Measurements from ENCODE around the gene ANAPC5. TPM values are rescaled to one million over a fixed set of nuclear protein-coding genes. Genes with fewer than 3 reads are reported as not detected.

ANAPC5 gene
- total RNA-seq, 1 donor from 2014 or later: 128 TPM

DNA sequence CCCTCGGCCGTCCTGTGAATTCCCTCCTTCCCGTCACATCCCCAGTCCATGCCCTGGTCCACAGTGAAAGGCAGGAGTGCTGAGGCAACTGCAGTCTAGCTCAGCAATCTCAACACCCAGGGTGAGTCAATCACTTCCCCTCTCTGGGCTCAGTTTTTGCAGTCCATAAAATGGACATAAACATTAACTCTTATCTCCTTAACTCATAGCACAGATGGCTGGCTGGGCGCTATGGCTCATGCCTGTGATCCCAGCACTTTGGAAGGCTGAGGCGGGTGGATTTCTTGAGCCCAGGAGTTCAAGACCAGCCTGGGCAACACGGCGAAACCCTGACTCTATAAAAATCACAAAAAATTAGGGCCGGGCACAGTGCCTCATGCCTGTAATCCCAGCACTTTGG is 88.1 kb downstream of the ANAPC5 start:
- Histone ChIP-seq H3K4me1 (ENCODE audit: control insufficient read depth in 3 of 3, insufficient read depth in 3 of 3, low read length in 3 of 3) (no peaks in the 10 kb centered on the region), H3K9ac (ENCODE audit: low read depth in 1 of 3, low read length in 3 of 3) (no peak overlapping the region), H3K4me3 (ENCODE audit: low read length in 3 of 3) (no peak overlapping the region), H3K9me3 (ENCODE audit: control insufficient read depth in 3 of 3, low read length in 3 of 3) (no peaks in the 10 kb centered on the region), H3K27ac (ENCODE audit: low read depth, low read length) (no peak overlapping the region), H3K36me3 (ENCODE audit: control insufficient read depth in 3 of 3, insufficient read depth in 3 of 3, low read length in 3 of 3) (peaks cover 41 to 60% (median 55%) of the 10 kb centered on the region in 3 donors), H3K27me3 (ENCODE audit: control insufficient read depth in 3 of 3, insufficient read depth in 3 of 3, low read length in 3 of 3) (no peaks in the 10 kb centered on the region)

DNA sequence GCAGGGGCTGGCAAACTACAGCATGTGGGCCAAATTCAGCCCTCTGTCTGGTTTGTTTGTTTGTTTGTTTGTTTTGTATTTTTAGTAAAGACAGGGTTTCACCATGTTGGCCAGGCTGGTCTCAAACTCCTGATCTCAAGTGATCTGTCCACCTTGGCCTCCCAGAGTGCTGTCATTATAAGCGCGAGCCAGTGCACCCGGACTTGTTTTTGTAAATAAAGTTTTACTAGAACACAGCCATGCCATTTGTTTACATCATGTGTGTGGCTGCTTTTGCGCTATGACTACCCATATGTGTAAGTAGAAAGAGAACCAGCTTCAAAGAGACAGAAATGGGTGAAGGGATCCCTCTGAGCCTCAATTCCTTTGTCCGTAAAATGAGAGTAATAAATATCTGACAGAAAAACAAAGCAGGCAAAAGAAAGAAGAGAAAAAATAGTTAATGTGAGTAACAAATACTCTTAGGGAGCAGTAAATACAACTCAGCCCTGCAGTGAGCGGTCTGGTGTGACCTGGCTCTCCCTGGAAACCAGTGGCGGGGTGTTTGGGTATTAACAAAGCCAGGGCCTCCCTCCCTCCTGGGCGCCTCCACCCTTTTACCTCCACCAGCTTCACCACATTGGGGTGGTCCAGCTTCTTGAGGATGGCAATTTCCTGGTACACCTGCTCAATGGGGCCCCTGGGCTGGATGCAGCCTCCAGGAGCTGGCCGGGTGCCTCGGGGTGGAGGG is 88.8 kb downstream of the ANAPC5 start:
- no peaks in the 10 kb centered on the region for H3K9me3 ChIP-seq (ENCODE audit: control insufficient read depth in 3 of 3, low read length in 3 of 3)
- peaks cover 41 to 55% (median 48%) of the 10 kb centered on the region in 3 donors for H3K36me3 ChIP-seq (ENCODE audit: control insufficient read depth in 3 of 3, insufficient read depth in 3 of 3, low read length in 3 of 3)
- H3K9ac ChIP-seq (ENCODE audit: low read depth in 1 of 3, low read length in 3 of 3): no peak overlapping the region
- H3K4me1 ChIP-seq (ENCODE audit: control insufficient read depth in 3 of 3, insufficient read depth in 3 of 3, low read length in 3 of 3): no peaks in the 10 kb centered on the region
- H3K27ac ChIP-seq (ENCODE audit: low read depth, low read length): no peak overlapping the region
- H3K27me3 ChIP-seq (ENCODE audit: control insufficient read depth in 3 of 3, insufficient read depth in 3 of 3, low read length in 3 of 3): no peaks in the 10 kb centered on the region
- no peak overlapping the region for H3K4me3 ChIP-seq (ENCODE audit: low read length in 3 of 3)

DNA sequence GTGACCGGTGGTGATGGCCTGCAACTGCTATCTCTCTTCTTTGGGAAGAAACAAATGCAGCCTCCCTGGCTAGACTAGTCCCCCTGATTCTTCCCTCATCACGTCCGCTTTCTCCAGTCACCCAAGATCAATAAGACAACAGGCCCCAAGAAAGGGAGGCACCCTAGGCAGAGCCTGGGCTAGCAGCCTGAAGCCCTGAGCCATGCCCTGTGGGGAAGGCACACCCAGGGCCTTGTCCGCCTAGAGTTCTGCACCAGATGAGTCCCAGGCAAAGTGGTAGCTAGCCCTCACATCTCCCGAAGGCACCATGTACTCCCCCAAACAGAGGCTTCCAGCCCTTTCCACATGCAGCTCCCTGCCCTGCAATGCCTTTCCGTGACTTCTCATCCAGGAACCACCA is 90.8 kb downstream of the ANAPC5 start:
- H3K36me3 ChIP-seq (ENCODE audit: control insufficient read depth in 3 of 3, insufficient read depth in 3 of 3, low read length in 3 of 3): peaks cover 38 to 50% (median 44%) of the 10 kb centered on the region in 3 donors

DNA sequence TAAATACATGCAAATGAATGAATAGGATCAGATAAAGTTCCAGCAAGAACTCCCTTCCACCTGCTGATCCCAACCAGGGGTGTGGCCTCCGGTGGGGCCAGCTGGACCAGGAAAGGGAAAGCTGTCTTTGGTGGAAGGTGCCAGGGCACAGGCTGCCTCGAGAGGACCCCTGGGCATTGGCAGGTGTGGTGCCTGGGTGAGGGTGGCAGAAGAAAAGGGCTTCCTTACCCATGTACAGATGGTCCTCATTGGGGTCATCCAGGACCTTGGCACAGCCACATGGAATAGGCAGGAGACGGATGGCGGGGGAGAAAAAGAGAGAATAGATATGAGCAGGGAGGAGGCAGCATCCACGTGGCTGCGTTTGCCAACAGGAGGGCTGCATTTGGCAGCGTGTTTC is 92.1 kb downstream of the ANAPC5 start:
- Histone ChIP-seq H3K27ac (ENCODE audit: low read depth, low read length) (no peak overlapping the region), H3K9me3 (ENCODE audit: control insufficient read depth in 3 of 3, low read length in 3 of 3) (no peaks in the 10 kb centered on the region), H3K4me1 (ENCODE audit: control insufficient read depth in 3 of 3, insufficient read depth in 3 of 3, low read length in 3 of 3) (no peaks in the 10 kb centered on the region), H3K36me3 (ENCODE audit: control insufficient read depth in 3 of 3, insufficient read depth in 3 of 3, low read length in 3 of 3) (peaks cover 34 to 47% (median 46%) of the 10 kb centered on the region in 3 donors), H3K4me3 (ENCODE audit: low read length in 3 of 3) (no peak overlapping the region), H3K27me3 (ENCODE audit: control insufficient read depth in 3 of 3, insufficient read depth in 3 of 3, low read length in 3 of 3) (no peaks in the 10 kb centered on the region), H3K9ac (ENCODE audit: low read depth in 1 of 3, low read length in 3 of 3) (no peak overlapping the region)

More for the DNA sequence above, 90.8 kb downstream of the ANAPC5 start:
- H3K27ac ChIP-seq (ENCODE audit: low read depth, low read length): no peak overlapping the region
- no peaks in the 10 kb centered on the region for H3K4me1 ChIP-seq (ENCODE audit: control insufficient read depth in 3 of 3, insufficient read depth in 3 of 3, low read length in 3 of 3)
- H3K9ac ChIP-seq (ENCODE audit: low read depth in 1 of 3, low read length in 3 of 3): no peak overlapping the region
- no peak overlapping the region for H3K4me3 ChIP-seq (ENCODE audit: low read length in 3 of 3)
- H3K9me3 ChIP-seq (ENCODE audit: control insufficient read depth in 3 of 3, low read length in 3 of 3): no peaks in the 10 kb centered on the region
- H3K27me3 ChIP-seq (ENCODE audit: control insufficient read depth in 3 of 3, insufficient read depth in 3 of 3, low read length in 3 of 3): no peaks in the 10 kb centered on the region

DNA sequence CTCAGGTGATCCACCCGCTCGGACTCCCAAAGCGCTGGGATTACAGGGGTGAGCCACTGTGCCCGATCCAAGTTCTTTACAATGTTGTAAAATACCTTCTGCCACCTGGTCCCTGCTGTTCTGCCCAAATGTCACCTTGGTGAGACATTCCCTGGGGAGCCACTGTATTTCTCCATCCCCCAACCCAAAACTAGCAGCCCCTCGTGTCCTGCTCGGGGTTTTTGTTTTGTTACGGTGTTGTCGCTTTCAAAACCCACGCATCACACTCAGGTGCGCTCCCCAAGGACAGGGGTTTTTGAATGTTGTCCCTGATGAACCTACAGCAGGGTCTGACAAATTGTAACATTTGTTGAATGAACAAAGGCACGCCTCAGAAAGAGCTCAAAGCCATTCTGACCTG is 93.1 kb downstream of the ANAPC5 start:
- Histone ChIP-seq H3K4me3 (ENCODE audit: low read length in 3 of 3) (no peak overlapping the region), H3K36me3 (ENCODE audit: control insufficient read depth in 3 of 3, insufficient read depth in 3 of 3, low read length in 3 of 3) (peaks cover 39 to 48% (median 47%) of the 10 kb centered on the region in 3 donors), H3K4me1 (ENCODE audit: control insufficient read depth in 3 of 3, insufficient read depth in 3 of 3, low read length in 3 of 3) (no peaks in the 10 kb centered on the region), H3K9me3 (ENCODE audit: control insufficient read depth in 3 of 3, low read length in 3 of 3) (no peaks in the 10 kb centered on the region), H3K27ac (ENCODE audit: low read depth, low read length) (no peak overlapping the region), H3K9ac (ENCODE audit: low read depth in 1 of 3, low read length in 3 of 3) (no peak overlapping the region), H3K27me3 (ENCODE audit: control insufficient read depth in 3 of 3, insufficient read depth in 3 of 3, low read length in 3 of 3) (no peaks in the 10 kb centered on the region)

Other genes with a start within 250 kb of the ANAPC5 start
- 2.1 TPM for gene P2RX7, start 219.5 kb downstream of the ANAPC5 start, total RNA-seq
- 14.6 TPM for gene P2RX4, start 142.3 kb downstream of the ANAPC5 start, total RNA-seq
- 12.5 TPM for gene CAMKK2, start 55.7 kb downstream of the ANAPC5 start, total RNA-seq
- gene RNF34, start 47.7 kb upstream of the ANAPC5 start, total RNA-seq: 52.2 TPM
- gene KDM2B, start 228.6 kb upstream of the ANAPC5 start, total RNA-seq: 28.7 TPM

Measured in skeletal muscle tissue (tissue), 4 donors.